ENCODE measurements around the gene THAP8. TPM values are rescaled to one million over a fixed set of nuclear protein-coding genes. Genes with fewer than 3 reads are reported as not detected.
A peak's percentile ranks its signal among the peaks of the same experiment; 100 is the strongest.
"Not testable (repeated sequence)": the region's sequence is repeated elsewhere in the genome, so short reads cannot be mapped to it uniquely, and the experiment has no call there.

THAP8 gene
- total RNA-seq, 1 donor from 2014 or later: 1.6 TPM

- Mint-ChIP-seq H3K27ac (no peak overlapping the region), H3K4me3 (no peak overlapping the region)
- intact Hi-C loops (cut with micrococcal nuclease): loop anchor here (5.0 to 10.0 kb wide), 2 partner anchors 428 to 795 kb away; partner anchors contain the start of genes ZNF345 and ZNF566
These were observed 5.3 kb upstream of the THAP8 start for GRCh38 chr19:36059180-36059910.

GRCh38 chr19:36058481-36059179 is 4.5 kb upstream of the THAP8 start:
- H3K4me1 Mint-ChIP-seq (ENCODE audit: low read depth): peaks cover 32% of the 10 kb centered on the region
- DNase-seq (ENCODE audit: low spot score): no peak
- intact Hi-C loops (cut with micrococcal nuclease): loop anchor here (5.0 to 10.0 kb wide), 2 partner anchors 429 to 796 kb away; partner anchors contain the start of genes ZNF345 and ZNF566
- H3K4me3 Mint-ChIP-seq: no peak overlapping the region
- H3K27ac Mint-ChIP-seq: peak overlapping the region; percentile 21
- H3K27me3 Mint-ChIP-seq (ENCODE audit: insufficient read depth): no peaks in the 10 kb centered on the region
- H3K36me3 Mint-ChIP-seq (ENCODE audit: low read depth): peaks cover 13% of the 10 kb centered on the region
- no peaks in the 10 kb centered on the region for H3K9me3 Mint-ChIP-seq

More at GRCh38 chr19:36059180-36059910, 5.3 kb upstream of the THAP8 start:
- H3K4me1 Mint-ChIP-seq (ENCODE audit: low read depth): peaks cover 29% of the 10 kb centered on the region
- no peak for DNase-seq (ENCODE audit: low spot score)
- peaks cover 16% of the 10 kb centered on the region for H3K36me3 Mint-ChIP-seq (ENCODE audit: low read depth)
- H3K27me3 Mint-ChIP-seq (ENCODE audit: insufficient read depth): no peaks in the 10 kb centered on the region
- H3K9me3 Mint-ChIP-seq: no peaks in the 10 kb centered on the region

- no peaks in the 10 kb centered on the region for H3K27me3 Mint-ChIP-seq (ENCODE audit: insufficient read depth)
- peak within 1 kb of the TSS; percentile 96 for H3K27ac Mint-ChIP-seq
- peak; percentile 93 for DNase-seq (ENCODE audit: low spot score)
- H3K4me1 Mint-ChIP-seq (ENCODE audit: low read depth): peaks cover 45% of the 10 kb centered on the region
- H3K4me3 Mint-ChIP-seq: peak within 1 kb of the TSS; percentile 99
- intact Hi-C loops (cut with micrococcal nuclease): loop anchor here (1.0 to 10.0 kb wide), 14 partner anchors 38 to 800 kb away; partner anchors contain the start of genes ALKBH6, NFKBID, PSENEN and SDHAF1
- H3K36me3 Mint-ChIP-seq (ENCODE audit: low read depth): peaks cover 9% of the 10 kb centered on the region
- no peaks in the 10 kb centered on the region for H3K9me3 Mint-ChIP-seq
These were observed 925 bp upstream of the THAP8 start, which contains the start of gene WDR62 for GRCh38 chr19:36054733-36055686. TSS of gene WDR62 (plus strand) at chr19:36054897. CDS start at chr19:36054972, 75 bp downstream.

GRCh38 chr19:36051637-36052036 is 2.4 kb downstream of the THAP8 start:
- intact Hi-C loops (cut with micrococcal nuclease): loop anchor here (10.0 kb wide), 1 partner anchor 803 kb away; the partner anchor contains the start of gene ZNF345
- peaks cover 32% of the 10 kb centered on the region for H3K4me1 Mint-ChIP-seq (ENCODE audit: low read depth)

GRCh38 chr19:36051236-36051635 is 2.8 kb downstream of the THAP8 start:
- peak overlapping the region; percentile 50 for H3K4me3 Mint-ChIP-seq
- DNase-seq (ENCODE audit: low spot score): no peak
- H3K4me1 Mint-ChIP-seq (ENCODE audit: low read depth): peaks cover 28% of the 10 kb centered on the region
- peak overlapping the region; percentile 15 for H3K27ac Mint-ChIP-seq
- peaks cover 4% of the 10 kb centered on the region for H3K36me3 Mint-ChIP-seq (ENCODE audit: low read depth)
- no peaks in the 10 kb centered on the region for H3K9me3 Mint-ChIP-seq
- no peaks in the 10 kb centered on the region for H3K27me3 Mint-ChIP-seq (ENCODE audit: insufficient read depth)
- intact Hi-C loops (cut with micrococcal nuclease): loop anchor here (10.0 kb wide), 1 partner anchor 804 kb away; the partner anchor contains the start of gene ZNF345

More at GRCh38 chr19:36051637-36052036, 2.4 kb downstream of the THAP8 start:
- H3K9me3 Mint-ChIP-seq: no peaks in the 10 kb centered on the region
- H3K27me3 Mint-ChIP-seq (ENCODE audit: insufficient read depth): no peaks in the 10 kb centered on the region
- no peak for DNase-seq (ENCODE audit: low spot score)
- no peak overlapping the region for H3K27ac Mint-ChIP-seq
- H3K36me3 Mint-ChIP-seq (ENCODE audit: low read depth): peaks cover 4% of the 10 kb centered on the region
- H3K4me3 Mint-ChIP-seq: peak overlapping the region; percentile 50

GRCh38 chr19:36049080-36049698 is 4.9 kb downstream of the THAP8 start:
- Mint-ChIP-seq H3K4me1 (ENCODE audit: low read depth) (peaks cover 16% of the 10 kb centered on the region), H3K27me3 (ENCODE audit: insufficient read depth) (no peaks in the 10 kb centered on the region), H3K9me3 (no peaks in the 10 kb centered on the region), H3K4me3 (no peak overlapping the region), H3K27ac (no peak overlapping the region), H3K36me3 (ENCODE audit: low read depth) (peaks cover 8% of the 10 kb centered on the region)
- intact Hi-C loops (cut with micrococcal nuclease): no loop called here
- DNase-seq (ENCODE audit: low spot score): no peak

- H3K4me1 Mint-ChIP-seq (ENCODE audit: low read depth): peaks cover 10% of the 10 kb centered on the region
- no peak overlapping the region for H3K27ac Mint-ChIP-seq
- no peak for DNase-seq (ENCODE audit: low spot score)
- H3K36me3 Mint-ChIP-seq (ENCODE audit: low read depth): peaks cover 8% of the 10 kb centered on the region
- intact Hi-C loops (cut with micrococcal nuclease): no loop called here
- H3K4me3 Mint-ChIP-seq: no peak overlapping the region
- H3K27me3 Mint-ChIP-seq (ENCODE audit: insufficient read depth): no peaks in the 10 kb centered on the region
- no peaks in the 10 kb centered on the region for H3K9me3 Mint-ChIP-seq
These were observed 6.2 kb downstream of the THAP8 start for GRCh38 chr19:36047835-36048234.

GRCh38 chr19:36046443-36047050 is 7.5 kb downstream of the THAP8 start:
- H3K27ac Mint-ChIP-seq: no peak overlapping the region
- no peak for DNase-seq (ENCODE audit: low spot score)
- H3K9me3 Mint-ChIP-seq: no peaks in the 10 kb centered on the region
- H3K36me3 Mint-ChIP-seq (ENCODE audit: low read depth): peaks cover 8% of the 10 kb centered on the region
- peaks cover 10% of the 10 kb centered on the region for H3K4me1 Mint-ChIP-seq (ENCODE audit: low read depth)
- H3K4me3 Mint-ChIP-seq: no peak overlapping the region
- no peaks in the 10 kb centered on the region for H3K27me3 Mint-ChIP-seq (ENCODE audit: insufficient read depth)
- intact Hi-C loops (cut with micrococcal nuclease): no loop called here

- no peak overlapping the region for H3K4me3 Mint-ChIP-seq
- no peaks in the 10 kb centered on the region for H3K9me3 Mint-ChIP-seq
- H3K27ac Mint-ChIP-seq: no peak overlapping the region
- H3K36me3 Mint-ChIP-seq (ENCODE audit: low read depth): peaks cover 4% of the 10 kb centered on the region
- intact Hi-C loops (cut with micrococcal nuclease): no loop called here
- DNase-seq (ENCODE audit: low spot score): no peak
- H3K4me1 Mint-ChIP-seq (ENCODE audit: low read depth): no peaks in the 10 kb centered on the region
- H3K27me3 Mint-ChIP-seq (ENCODE audit: insufficient read depth): no peaks in the 10 kb centered on the region
These were observed 10.1 kb downstream of the THAP8 start for GRCh38 chr19:36043952-36044351.

- peaks cover 7% of the 10 kb centered on the region for H3K4me1 Mint-ChIP-seq (ENCODE audit: low read depth)
- no peak overlapping the region for H3K4me3 Mint-ChIP-seq
- no peaks in the 10 kb centered on the region for H3K9me3 Mint-ChIP-seq
- no peak overlapping the region for H3K27ac Mint-ChIP-seq
- no peak for DNase-seq (ENCODE audit: low spot score)
- peaks cover 4% of the 10 kb centered on the region for H3K36me3 Mint-ChIP-seq (ENCODE audit: low read depth)
- intact Hi-C loops (cut with micrococcal nuclease): no loop called here
- H3K27me3 Mint-ChIP-seq (ENCODE audit: insufficient read depth): no peaks in the 10 kb centered on the region
These were observed 12.3 kb downstream of the THAP8 start for GRCh38 chr19:36041831-36042230.

- H3K36me3 Mint-ChIP-seq (ENCODE audit: low read depth); H3K4me3 Mint-ChIP-seq; H3K4me1 Mint-ChIP-seq (ENCODE audit: low read depth); intact Hi-C loops (cut with micrococcal nuclease); DNase-seq (ENCODE audit: low spot score); H3K9me3 Mint-ChIP-seq; H3K27ac Mint-ChIP-seq; H3K27me3 Mint-ChIP-seq (ENCODE audit: insufficient read depth): not testable (repeated sequence)
These were observed 13.0 kb downstream of the THAP8 start for GRCh38 chr19:36041092-36041491.

Measured in activated T-helper 1 cell treated with anti-CD3 and anti-CD28 coated beads, Interleukin-12 subunit alpha, Interleukin-12 subunit beta, Interleukin-2, Interleukin-4 antibody, amounts not matched to agents 30 ng/mL and 10 ng/mL and 1 ng/mL, durations not matched to agents 14 hours and 24 hours and 36 hours (primary cell).